NCI-H1694 (cell line): ENCODE results near the gene PLEKHG1.
A peak's percentile ranks its signal among the peaks of the same experiment; 100 is the strongest.

Source experiments
- DNase-seq: peaks from one replicate; lab custom pipeline; 2025; lab: John Stamatoyannopoulos, UW

The PLEKHG1 gene

DNA sequence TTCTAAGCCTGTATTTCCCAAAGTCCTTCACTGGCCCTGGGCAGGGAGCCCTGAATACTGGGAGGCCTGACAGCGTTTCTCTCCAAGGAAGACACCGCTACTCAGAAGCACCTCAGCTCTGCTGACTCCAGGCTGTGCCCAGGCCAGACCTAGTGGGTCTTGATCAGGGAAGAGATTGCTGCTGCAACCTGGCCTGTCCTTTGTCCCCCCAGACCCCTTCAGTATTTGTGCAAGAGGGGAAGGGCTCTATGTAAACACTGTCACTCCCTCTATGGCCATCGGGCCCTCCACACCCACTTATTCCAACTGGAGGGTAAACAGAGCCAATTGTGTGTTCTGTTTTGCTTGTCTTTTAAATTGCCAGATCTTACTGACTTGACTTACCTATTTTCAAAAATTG is 20.6 kb downstream of the PLEKHG1 start:
- DNase-seq: no peak

DNA sequence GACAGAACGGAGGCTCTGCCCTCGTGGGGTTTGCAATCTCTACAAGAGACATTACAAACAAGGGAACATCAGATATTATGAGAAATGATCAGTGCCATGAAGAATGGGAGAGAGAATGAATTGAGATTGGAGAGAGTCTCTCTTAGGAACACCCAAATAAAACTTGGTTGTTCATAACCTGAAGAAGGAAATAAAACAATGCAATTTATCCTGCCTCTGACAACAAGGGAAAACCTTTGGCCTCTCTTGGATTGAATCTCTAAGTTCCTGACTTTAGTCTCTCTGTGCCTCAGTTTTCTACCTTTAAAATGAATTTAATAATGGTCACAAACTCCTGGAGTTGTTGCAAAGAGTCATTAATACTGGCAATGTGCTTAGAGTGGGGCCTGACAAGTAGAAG is 21.1 kb downstream of the PLEKHG1 start:
- DNase-seq: no peak

- DNase-seq: no peak
Observed at GRCh38 chr6:150622476-150622875, 22.8 kb downstream of the PLEKHG1 start.

DNA sequence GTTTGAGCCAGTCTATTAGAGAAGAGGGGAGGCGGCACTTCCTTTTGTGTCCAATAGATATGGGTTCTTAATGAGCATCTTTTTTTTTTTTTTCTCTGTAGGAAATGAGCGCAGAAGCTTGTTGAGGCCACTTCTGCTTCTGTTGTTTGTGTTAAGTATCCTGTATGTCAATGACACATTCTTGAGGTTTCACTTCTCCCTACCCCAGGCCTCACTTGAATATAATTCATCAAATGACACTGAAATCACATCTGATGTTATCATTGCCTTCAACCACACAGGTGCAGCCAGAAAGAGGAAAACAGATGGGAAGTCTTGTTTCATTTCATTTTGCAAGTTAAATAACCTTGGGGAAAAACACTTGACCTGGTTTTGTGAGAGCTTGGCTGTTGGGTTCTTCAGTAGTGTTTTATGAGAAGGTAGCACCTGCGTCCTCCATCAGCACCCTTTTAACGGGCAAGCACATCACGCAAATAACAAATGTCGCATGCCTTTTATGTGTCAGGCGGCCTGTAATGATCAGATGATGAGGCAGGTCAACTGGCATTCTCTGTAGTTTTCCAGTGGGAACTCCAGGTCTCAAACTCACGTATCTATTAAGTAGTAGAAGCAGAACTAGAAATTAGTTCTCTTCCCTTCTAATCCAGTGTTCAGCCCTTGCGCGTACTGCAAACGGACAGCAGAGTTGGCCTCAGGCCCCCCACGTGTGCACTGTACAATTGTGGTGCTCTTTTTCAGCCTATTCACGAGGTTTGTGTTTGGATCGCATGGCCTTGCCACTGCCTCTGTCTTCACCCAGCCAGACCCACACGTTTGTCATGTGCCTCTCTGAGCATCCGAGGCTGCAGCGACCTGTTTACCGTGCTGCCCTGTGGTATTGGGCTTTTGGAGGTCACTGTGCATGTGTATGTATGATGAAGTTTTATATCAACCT is 23.5 kb downstream of the PLEKHG1 start:
- no peak for DNase-seq

DNA sequence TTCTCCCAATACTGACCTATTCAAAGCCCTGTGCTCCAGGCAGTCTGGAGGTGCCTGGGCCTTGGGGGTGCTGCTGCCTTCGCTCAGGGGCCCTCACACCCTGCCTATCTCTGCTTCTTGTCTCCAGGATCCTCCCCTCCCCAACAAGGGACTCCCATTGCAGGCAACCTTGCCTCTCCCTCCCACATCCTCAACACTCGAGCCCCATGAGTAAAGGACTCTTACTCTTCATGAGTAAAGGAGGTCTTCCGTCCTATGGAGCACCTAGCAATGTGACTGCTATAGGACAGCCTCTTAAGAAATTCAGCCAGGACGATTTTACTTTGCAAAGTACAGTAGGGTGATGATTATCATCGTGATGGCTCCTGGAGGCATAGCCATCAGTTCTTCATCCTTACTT is 24.5 kb downstream of the PLEKHG1 start:
- no peak for DNase-seq

- DNase-seq: no peak
Observed at GRCh38 chr6:150625927-150626326, 26.2 kb downstream of the PLEKHG1 start.

GRCh38 chr6:150627154-150627553 is 27.5 kb downstream of the PLEKHG1 start:
- no peak for DNase-seq

GRCh38 chr6:150627585-150628025 is 27.9 kb downstream of the PLEKHG1 start:
- peak; percentile 72 for DNase-seq

DNA sequence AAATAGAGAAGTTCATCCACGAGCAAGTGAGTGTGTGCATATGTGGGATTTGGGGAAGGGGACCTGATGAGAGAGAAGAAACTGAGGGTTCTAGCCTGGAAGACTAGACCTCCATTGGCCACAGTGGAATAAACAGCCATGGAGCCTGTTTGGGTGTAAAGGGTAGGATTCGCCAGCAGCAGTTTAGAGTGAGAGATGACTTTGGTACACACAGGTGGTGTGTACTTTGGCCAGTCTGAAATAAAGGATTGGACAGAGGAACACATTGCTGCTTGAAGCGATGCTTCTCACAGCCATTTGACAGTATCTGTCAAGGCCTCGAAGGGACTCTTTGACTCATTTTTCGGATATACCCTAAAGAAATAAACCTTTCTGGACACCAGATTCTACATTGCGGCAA is 29.2 kb downstream of the PLEKHG1 start:
- no peak for DNase-seq

DNA sequence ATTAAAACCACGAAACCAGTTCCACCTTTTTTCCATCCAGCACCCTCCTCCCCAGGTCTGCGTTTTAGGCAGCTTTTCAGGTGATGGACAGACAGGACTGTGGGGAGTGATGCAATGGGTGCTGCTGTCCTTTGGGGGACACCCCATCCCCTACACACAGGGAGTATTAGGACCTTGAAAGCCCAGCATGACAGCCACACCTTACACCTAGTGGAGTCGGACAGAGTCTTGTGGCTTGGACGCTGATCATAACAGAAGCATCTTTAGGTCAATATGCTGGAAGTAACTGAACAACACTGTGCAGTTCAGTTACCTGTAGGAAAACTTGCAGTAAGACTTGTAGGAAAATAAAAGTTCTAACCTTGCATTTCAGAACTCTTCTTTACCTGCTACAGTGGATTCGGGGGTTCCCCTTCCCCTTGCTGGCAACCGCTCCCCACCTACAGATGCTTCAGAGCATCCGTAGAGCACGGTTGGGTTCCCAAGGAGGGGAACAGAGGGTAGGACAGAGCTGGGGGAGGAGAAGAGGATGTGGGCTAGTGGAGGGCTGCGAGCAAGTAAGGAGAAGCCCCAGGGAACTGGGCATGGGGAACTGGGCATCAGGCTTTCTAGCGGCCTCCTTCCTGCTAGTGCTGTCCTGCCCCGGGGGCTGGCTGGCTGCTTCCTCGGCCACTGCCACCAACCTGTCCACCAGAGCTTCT is 31.7 kb downstream of the PLEKHG1 start:
- no peak for DNase-seq

DNA sequence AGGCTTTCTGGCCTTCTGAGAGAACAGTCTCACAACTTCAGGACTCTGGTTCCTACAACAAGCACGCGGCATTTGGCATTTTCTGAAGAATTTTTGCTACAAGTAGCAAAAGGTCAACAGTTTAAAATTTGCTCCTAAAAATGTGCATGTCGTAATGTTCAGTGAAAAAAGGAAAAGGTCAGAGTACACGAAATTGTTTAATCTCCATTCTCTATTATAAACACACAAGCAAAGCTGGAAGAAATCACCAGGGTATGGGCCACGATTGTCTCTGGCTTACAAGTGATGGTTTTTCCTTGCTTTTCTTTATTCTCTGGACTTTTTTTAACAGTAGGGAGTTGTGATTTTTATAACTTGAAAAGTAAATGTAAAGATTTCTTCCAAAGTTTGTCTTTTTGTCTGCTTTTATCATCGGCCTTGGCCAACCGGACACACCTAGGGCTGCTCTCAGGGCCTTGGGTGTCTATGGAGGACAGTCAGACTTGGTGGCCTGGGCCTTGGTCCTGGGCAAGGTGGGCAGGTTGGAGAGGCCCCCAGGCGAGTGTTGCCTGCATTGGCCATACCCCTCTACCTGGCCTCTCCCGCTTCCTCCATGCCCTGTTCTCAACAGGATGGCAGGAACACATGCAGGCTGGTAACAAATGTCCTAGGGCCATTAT is 32.4 kb downstream of the PLEKHG1 start:
- no peak for DNase-seq

- DNase-seq: no peak
Observed at GRCh38 chr6:150632785-150633485, 33.2 kb downstream of the PLEKHG1 start.

- no peak for DNase-seq
Observed at GRCh38 chr6:150633486-150633834, 33.8 kb downstream of the PLEKHG1 start.

- no peak for DNase-seq
Observed at GRCh38 chr6:150634176-150634963, 34.7 kb downstream of the PLEKHG1 start.

GRCh38 chr6:150634964-150635292 is 35.2 kb downstream of the PLEKHG1 start:
- no peak for DNase-seq

- DNase-seq: no peak
Observed at GRCh38 chr6:150635906-150636514, 36.3 kb downstream of the PLEKHG1 start.

DNA sequence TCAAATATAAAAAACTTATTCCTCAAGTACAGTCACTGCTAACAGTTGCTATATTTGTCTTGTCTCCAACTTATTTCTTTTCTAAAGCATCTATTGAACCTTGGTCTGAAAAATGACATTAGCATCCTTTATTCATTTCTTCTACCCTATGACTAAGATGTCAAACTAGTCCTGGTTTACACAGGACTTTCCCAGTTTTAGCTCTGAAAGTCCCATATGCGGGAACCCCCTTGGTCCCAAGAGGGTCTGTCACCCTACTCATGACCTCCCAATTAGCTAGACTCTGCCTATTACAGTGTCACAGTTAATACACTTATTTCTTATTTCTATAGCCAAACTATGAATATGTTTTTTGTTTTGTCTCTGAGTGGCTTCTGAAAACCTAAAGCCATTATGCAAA is 37.1 kb downstream of the PLEKHG1 start:
- no peak for DNase-seq

DNA sequence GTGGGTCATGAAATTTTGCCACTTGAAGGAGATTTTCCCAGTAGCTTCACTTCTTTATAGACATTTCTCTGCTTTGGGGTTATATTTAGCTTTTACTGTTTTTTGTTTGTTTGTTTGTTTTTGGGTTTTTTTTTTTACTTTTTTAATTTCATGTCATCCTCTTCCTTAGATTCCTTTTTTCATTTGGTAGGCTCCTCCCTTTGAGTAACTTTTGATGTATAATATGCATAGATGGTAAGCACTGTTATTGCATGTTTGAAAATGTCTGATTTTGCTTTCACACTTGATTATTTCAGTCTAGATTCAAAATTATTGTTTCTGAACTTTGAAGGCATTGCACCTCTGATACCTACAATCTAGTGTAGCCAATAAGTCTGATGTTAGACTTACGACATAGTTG is 37.6 kb downstream of the PLEKHG1 start:
- no peak for DNase-seq

GRCh38 chr6:150638267-150638666 is 38.6 kb downstream of the PLEKHG1 start:
- no peak for DNase-seq

DNA sequence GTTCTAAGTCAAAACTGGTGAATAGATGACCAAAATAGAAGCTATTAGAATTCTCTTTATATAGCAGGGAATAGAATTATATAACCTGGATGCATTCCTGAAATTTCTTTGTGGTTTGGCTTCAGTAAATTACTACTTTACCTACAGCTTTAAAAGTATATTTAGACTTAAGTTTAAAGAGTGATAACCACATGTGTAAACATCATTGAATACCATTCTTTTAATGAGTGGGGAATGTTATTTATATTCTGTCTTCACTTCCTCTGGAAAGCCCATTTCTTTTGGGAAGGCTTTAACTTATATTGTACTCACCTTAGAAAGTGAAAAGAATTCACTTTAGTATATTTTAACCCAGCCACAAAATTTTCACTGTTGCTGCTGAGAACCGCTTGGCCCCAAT is 39.1 kb downstream of the PLEKHG1 start:
- no peak for DNase-seq

GRCh38 chr6:150639823-150640331 is 40.2 kb downstream of the PLEKHG1 start:
- DNase-seq: no peak
